CD4-positive, alpha-beta T cell (primary cell): ENCODE results near the gene GRK3. TPM values are rescaled to one million over a fixed set of nuclear protein-coding genes. Genes with fewer than 3 reads are reported as not detected.
"Not testable (repeated sequence)": the region's sequence is repeated elsewhere in the genome, so short reads cannot be mapped to it uniquely, and the experiment has no call there.

Experiments used
- ATAC-seq: fragments of 200-7000 bp; cut with Tn5 transposase; one replicate; pipeline ENCODE4 v1.10.0; 2022; ENCODE audit warnings: mild to moderate bottlenecking; ENCODE audit not compliant: poor library complexity
- CTCF ChIA-PET: fragments of 350-600 bp; sonication (Branson Sonifier 250); formaldehyde crosslinking; loops from one replicate; lab custom pipeline; 2021; ENCODE audit warnings: antibody characterized with exemption, inconsistent platforms; lab: Charles Lee
- POLR2A ChIA-PET: fragments of 350-600 bp; sonication (Branson Sonifier 250); formaldehyde crosslinking; loops from one replicate; lab custom pipeline; 2021; ENCODE audit warnings: antibody characterized with exemption, inconsistent platforms; lab: Charles Lee
- DNase-seq, 14 experiments: peaks; one replicate each; pipeline ENCODE4 v3.0.0-alpha.2; 2013 to 2020; ENCODE audit warnings: mixed read lengths in 2 of 14
- H3K27ac ChIP-seq, 2 donors: one replicate each; pipeline versions ENCODE4 v1.5.1 to v1.7.0; 2013; ENCODE audit warnings: low read length in 2 of 2, low read depth in 1 of 2, mild to moderate bottlenecking in 1 of 2
- H3K27me3 ChIP-seq, 2 experiments: 1 replicate in 1 of 2; 2 replicates in 1 of 2; pipeline versions ENCODE4 v1.6.1 to v1.7.0; 2013; ENCODE audit warnings: low read length in 2 of 2, control low read depth in 1 of 2, mild to moderate bottlenecking in 1 of 2, moderate library complexity in 1 of 2; ENCODE audit not compliant: insufficient read depth in 2 of 2, control insufficient read depth in 1 of 2
- H3K36me3 ChIP-seq: one replicate; pipeline ENCODE4 v1.6.1; 2013; ENCODE audit warnings: low read length, control low read depth; ENCODE audit not compliant: insufficient read depth
- H3K4me1 ChIP-seq: one replicate; pipeline ENCODE4 v1.6.1; 2013; ENCODE audit warnings: low read length, control low read depth; ENCODE audit not compliant: insufficient read depth
- H3K4me3 ChIP-seq: one replicate; pipeline ENCODE4 v1.5.1; 2013; ENCODE audit warnings: mild to moderate bottlenecking, low read length, moderate library complexity
- H3K9me3 ChIP-seq, 2 experiments: 1 replicate in 1 of 2; 2 replicates in 1 of 2; pipeline versions ENCODE4 v1.6.1 to v1.7.0; 2013; ENCODE audit warnings: low read length in 2 of 2, mild to moderate bottlenecking in 2 of 2, control low read depth in 1 of 2, moderate library complexity in 1 of 2; ENCODE audit not compliant: control insufficient read depth in 1 of 2, insufficient read depth in 1 of 2
- H3K27ac Mint-ChIP-seq: one replicate; pipeline ENCODE4 v1.8.0; 2020; ENCODE audit warnings: mixed read lengths
- H3K27me3 Mint-ChIP-seq: one replicate; pipeline ENCODE4 v1.8.0; 2021; ENCODE audit warnings: mixed read lengths
- H3K36me3 Mint-ChIP-seq: one replicate; pipeline ENCODE4 v1.8.0; 2021; ENCODE audit warnings: low read depth, mixed read lengths
- H3K4me1 Mint-ChIP-seq: one replicate; pipeline ENCODE4 v1.8.0; 2021; ENCODE audit warnings: low read depth, mixed read lengths
- H3K4me3 Mint-ChIP-seq: one replicate; pipeline ENCODE4 v1.8.0; 2020; ENCODE audit warnings: mild to moderate bottlenecking, mixed read lengths
- H3K9me3 Mint-ChIP-seq: one replicate; pipeline ENCODE4 v1.8.0; 2020; ENCODE audit warnings: mixed read lengths
- CTCF ChIP-seq: fragments of 200-600 bp; IDR thresholded peaks from one replicate; pipeline ENCODE4 v1.8.0; 2022; ENCODE audit warnings: antibody characterized with exemption, mild to moderate bottlenecking
- intact Hi-C, 2 experiments: fragments of 100-400 bp; cut with DNase I in 1 of 2; cut with micrococcal nuclease in 1 of 2; formaldehyde crosslinking; loops; one replicate each; pipeline versions ENCODE4 v1.15.1 to v1.9.0; 2023 to 2025; cut with DNase I, micrococcal nuclease
- total RNA-seq, 174 experiments: library from RNA in 2 of 174; stranded (reverse) in 2 of 174; gene quantifications; one replicate each; pipeline ENCODE4 v1.2.3 and lab custom pipeline; 2021 to 2026

Gene GRK3
- total RNA-seq, 2 experiments from 2014 or later = 1.7 to 2.0 TPM

- intact Hi-C loops = no loop called here
- H3K36me3 Mint-ChIP-seq = no peaks in the 10 kb centered on the region
- POLR2A ChIA-PET = interaction anchor here (0.6 kb wide), 1 partner anchor 9 kb away, joined by 3 read pairs; no protein-coding TSS in a partner anchor
- no peak for ATAC-seq
- Histone ChIP-seq H3K27me3 (no peaks in the 10 kb centered on the region), H3K36me3 (no peaks in the 10 kb centered on the region), H3K9me3 (no peaks in the 10 kb centered on the region), H3K4me1 (no peaks in the 10 kb centered on the region), H3K4me3 (no peak overlapping the region), H3K27ac (no peak overlapping the region)
- TF ChIP-seq CTCF = no peak
- H3K9me3 Mint-ChIP-seq = no peaks in the 10 kb centered on the region
- CTCF ChIA-PET = interaction anchor here (1.0 kb wide), 1 partner anchor 8 kb away, joined by 3 read pairs; no protein-coding TSS in a partner anchor
- no peak overlapping the region for H3K4me3 Mint-ChIP-seq
- H3K4me1 Mint-ChIP-seq = no peaks in the 10 kb centered on the region
- H3K27ac Mint-ChIP-seq = no peak overlapping the region
- peaks cover 9% of the 10 kb centered on the region for H3K27me3 Mint-ChIP-seq
- no peak for DNase-seq
Measured at GRCh38 chr22:25573841-25574240, 9.4 kb downstream of the GRK3 start.

- H3K36me3 Mint-ChIP-seq = no peaks in the 10 kb centered on the region
- no peaks in the 10 kb centered on the region for H3K4me1 Mint-ChIP-seq
- intact Hi-C loops = no loop called here
- ChIA-PET CTCF (interaction anchor here (0.6 to 1.0 kb wide), 2 partner anchors 9 to 24 kb away, joined by 3 to 4 read pairs; no protein-coding TSS in a partner anchor), POLR2A (no interaction called here)
- Histone ChIP-seq H3K36me3 (no peaks in the 10 kb centered on the region), H3K27me3 (no peaks in the 10 kb centered on the region), H3K4me1 (no peaks in the 10 kb centered on the region), H3K4me3 (no peak overlapping the region), H3K27ac (no peak overlapping the region), H3K9me3 (no peaks in the 10 kb centered on the region)
- no peak for ATAC-seq
- H3K9me3 Mint-ChIP-seq = no peaks in the 10 kb centered on the region
- H3K27me3 Mint-ChIP-seq = peaks cover under 1% of the 10 kb centered on the region
- H3K27ac Mint-ChIP-seq = no peak overlapping the region
- no peak overlapping the region for H3K4me3 Mint-ChIP-seq
- TF ChIP-seq CTCF = no peak
- no peak for DNase-seq
Measured at GRCh38 chr22:25574736-25575135, 10.3 kb downstream of the GRK3 start.

GRCh38 chr22:25575674-25576392, 11.4 kb downstream of the GRK3 start:
- CTCF ChIA-PET, H3K36me3 Mint-ChIP-seq, H3K27me3 ChIP-seq, H3K27ac ChIP-seq, H3K36me3 ChIP-seq, H3K27ac Mint-ChIP-seq, intact Hi-C loops, H3K9me3 ChIP-seq, H3K27me3 Mint-ChIP-seq, H3K4me1 Mint-ChIP-seq, H3K9me3 Mint-ChIP-seq, H3K4me3 ChIP-seq, POLR2A ChIA-PET, H3K4me1 ChIP-seq, DNase-seq, ATAC-seq, H3K4me3 Mint-ChIP-seq: not testable (repeated sequence)

DNA sequence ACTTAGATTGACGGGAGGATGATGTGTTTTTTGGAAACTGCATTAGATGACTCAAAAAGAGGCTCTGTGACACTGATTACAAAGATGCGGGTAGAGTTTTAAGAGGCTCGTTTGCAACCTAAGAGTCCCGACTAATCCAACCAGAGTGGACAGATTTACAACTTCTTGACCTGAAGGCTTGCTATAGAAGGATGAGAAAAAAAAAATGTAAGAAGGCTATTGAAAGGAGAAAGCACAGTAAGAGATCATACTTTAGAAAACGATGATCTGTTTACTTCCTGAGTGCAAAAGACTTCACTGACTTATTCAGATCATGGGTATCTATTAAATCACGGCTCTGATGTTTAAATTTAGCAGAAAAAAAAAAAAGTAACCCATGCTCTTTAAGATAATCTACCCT, 17.0 kb downstream of the GRK3 start:
- H3K9me3 ChIP-seq, POLR2A ChIA-PET, ATAC-seq, H3K36me3 ChIP-seq, H3K9me3 Mint-ChIP-seq, H3K4me3 Mint-ChIP-seq, H3K36me3 Mint-ChIP-seq, H3K4me3 ChIP-seq, H3K27me3 Mint-ChIP-seq, H3K27me3 ChIP-seq, DNase-seq, H3K27ac ChIP-seq, H3K27ac Mint-ChIP-seq, CTCF ChIA-PET, H3K4me1 Mint-ChIP-seq, H3K4me1 ChIP-seq: not testable (repeated sequence)
- intact Hi-C loops = loop anchor here in 1 of 2 experiments (5.0 kb wide), 1 partner anchor 44 kb away; no protein-coding TSS in a partner anchor
